DMS53 treated with DMSO at 0.1 percent for 48 hours (cell line): ENCODE data around the gene CD2.

ENCODE experiments used
- DNase-seq: peaks from one replicate; lab custom pipeline; 2025; ENCODE audit not compliant: unreplicated experiment; lab: John Stamatoyannopoulos, UW

CD2 gene

DNA sequence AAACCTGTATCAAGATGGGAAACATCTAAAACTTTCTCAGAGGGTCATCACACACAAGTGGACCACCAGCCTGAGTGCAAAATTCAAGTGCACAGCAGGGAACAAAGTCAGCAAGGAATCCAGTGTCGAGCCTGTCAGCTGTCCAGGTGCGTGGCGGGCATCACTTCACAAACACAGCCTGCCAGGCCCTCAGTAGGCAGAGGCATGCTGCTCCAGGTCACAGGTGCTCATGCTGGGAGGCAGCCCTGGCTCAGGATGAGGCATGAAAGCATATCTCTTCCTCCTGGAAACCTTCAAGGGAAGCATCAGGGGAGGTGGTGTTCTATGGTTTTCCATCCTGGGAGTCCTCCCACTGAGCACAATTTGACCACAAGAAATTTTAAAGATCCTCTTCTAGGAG, 6.3 kb downstream of the CD2 start:
- DNase-seq, result no peak

DNA sequence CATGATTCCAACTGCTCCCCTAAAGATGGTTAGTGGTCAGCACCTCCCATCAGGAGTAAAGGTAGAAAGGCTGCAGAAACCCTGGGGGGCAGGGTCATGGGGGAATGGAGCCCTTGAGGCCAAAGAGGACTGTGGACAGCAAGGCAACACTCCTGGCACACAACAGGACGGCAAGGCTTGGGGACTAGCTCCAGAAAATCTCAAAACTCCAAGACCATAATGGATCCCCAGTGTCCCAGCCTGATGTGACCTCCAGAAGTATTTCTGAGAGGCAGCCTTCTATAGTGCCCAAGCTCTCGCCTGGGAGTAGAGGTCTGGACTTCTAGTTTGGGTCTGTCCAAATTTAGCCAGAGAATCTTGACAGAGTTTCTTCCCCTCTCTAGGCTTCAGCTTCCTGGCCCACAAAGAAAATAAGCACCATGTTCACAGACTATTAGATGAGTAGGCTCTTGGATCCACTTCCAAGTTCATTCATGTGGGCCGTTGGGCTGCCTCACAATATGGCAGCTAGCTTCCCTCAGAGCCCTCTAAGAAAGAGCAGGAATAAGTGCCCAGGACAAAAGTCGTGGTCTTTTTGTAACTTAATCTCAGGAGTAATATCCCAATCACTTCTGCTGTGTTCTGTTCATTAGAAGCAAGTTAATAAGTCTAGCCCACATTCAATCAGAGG, 6.9 kb downstream of the CD2 start:
- DNase-seq, result no peak

- DNase-seq, result no peak
Observed at GRCh38 chr1:116762281-116762680, 8.1 kb downstream of the CD2 start.

GRCh38 chr1:116762781-116763115, 8.5 kb downstream of the CD2 start:
- DNase-seq, result no peak

DNA sequence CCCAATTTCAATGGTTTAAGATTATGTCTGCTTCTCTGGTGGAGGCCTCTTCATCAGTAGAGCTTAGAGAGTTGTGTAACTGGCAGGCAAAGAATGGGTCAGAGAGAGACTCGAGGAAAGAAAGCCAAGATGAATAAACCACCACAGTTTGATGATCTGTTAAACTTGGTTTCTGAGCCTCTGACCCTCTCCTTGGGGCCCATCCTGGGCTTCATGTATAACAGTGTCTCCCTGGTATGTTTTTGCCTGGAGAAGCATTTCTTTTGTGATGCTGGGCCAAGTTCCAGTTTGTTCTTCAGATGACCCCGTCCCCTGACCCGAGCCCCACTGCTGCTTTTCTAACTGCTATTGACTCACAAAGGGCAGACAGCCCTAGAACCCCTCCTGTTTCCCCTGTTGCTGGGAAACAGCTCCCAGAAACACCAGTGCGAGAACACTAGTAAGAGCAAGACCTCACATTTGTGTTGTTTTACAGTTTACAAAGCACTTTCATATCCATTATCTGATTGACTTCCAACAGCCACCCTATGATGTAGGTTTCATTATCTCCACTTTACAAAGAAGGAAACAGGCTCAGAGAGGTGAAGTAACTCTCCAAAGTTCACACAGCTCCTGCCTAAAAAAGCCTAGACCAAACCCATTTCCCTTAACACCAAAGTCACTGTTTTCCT, 9.0 kb downstream of the CD2 start:
- no peak for DNase-seq

- DNase-seq, result no peak
Observed at GRCh38 chr1:116763787-116764465, 9.7 kb downstream of the CD2 start.

DNA sequence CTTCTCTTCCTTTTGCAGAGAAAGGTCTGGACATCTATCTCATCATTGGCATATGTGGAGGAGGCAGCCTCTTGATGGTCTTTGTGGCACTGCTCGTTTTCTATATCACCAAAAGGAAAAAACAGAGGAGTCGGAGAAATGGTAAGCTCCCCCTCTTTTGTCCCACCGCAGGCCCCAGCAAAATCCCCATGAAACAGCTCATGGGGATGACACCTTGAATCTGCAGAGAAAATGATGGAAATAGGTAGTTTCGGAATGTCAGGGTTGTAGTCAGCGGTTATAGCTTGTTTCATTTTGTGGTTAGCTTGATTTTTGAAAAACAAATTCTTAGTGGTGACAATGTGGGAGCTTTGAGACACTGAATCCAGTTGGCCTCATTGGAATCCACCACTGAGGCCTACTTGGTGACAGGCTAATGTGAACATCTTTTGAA, 10.3 kb downstream of the CD2 start:
- no peak for DNase-seq

GRCh38 chr1:116764906-116765862, 11.0 kb downstream of the CD2 start:
- DNase-seq, result no peak

GRCh38 chr1:116765962-116766361, 11.7 kb downstream of the CD2 start:
- no peak for DNase-seq

DNA sequence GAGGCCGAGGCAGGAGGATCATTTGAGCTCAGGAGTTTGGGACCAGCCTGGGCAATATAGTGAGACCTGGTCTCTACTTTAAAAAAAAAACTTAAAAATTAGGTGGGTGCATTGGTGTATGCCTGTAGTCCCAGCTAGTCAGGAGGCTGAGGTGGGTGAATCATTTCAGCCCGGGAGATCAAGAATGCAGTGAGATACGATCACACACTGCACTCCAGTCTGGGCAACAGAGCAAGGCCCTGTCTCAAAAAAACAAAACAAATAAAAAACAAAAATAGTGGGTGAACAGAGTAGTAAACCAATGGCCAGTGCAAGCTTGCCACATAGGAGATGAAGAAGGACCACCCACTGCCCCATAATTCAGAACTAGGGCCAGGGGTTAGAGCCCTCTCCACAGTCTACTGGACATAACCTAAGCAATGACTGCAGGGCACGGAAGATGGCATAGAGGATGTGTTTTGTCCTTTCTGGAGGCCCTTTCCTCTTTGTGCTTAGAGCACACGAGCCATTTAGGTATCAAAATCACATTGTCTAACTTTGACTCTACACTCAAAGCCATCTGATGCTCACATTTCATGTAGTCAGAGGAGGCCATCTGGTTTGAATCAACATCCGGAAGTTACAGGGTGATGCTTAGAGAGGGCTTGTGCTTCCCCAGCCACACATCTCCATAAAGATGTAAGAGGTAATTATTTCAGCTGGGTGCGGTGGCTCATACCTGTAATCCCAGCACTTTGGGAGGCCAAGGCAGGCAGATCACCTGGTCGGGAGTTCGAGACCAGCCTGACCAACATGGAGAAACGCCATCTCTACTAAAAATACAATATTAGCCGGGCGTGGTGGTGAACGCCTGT, 12.6 kb downstream of the CD2 start:
- DNase-seq, result no peak

- no peak for DNase-seq
Observed at GRCh38 chr1:116767782-116768382, 13.7 kb downstream of the CD2 start.

- DNase-seq, result no peak
Observed at GRCh38 chr1:116768416-116769103, 14.3 kb downstream of the CD2 start.

DNA sequence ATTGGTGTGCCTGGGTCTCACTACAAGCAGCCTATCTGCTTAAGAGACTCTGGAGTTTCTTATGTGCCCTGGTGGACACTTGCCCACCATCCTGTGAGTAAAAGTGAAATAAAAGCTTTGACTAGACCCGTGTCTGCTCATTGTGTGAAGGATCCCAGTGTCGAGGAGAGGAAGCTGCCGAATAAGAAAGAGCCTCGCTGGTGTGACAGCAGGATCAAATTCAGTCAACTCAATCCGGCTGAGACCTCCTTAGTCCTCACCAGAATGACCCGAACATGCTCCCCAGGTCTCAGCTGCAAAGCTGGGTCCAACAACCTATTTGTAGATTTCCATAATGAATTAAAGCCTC, 14.8 kb downstream of the CD2 start:
- DNase-seq, result no peak

DNA sequence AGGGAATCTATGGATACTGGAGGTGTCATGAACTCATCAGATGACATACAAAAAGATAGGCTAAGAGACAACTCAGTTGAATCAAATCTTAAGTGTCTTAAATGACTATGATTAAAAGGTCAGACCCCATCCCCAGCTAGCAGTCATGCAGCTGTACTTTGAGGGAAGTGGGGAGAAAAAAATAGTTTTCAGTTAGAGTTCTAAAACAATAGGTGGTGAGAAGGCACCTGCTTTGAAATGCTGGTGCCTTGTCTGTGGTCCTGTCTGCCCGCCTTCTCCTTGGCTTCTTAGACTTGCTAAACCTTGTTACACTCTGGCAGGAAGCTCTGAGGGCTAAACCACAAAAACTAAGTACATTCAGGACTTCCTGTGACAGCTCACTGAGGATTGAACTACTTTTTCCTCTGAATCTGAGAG, 15.3 kb downstream of the CD2 start:
- no peak for DNase-seq

DNA sequence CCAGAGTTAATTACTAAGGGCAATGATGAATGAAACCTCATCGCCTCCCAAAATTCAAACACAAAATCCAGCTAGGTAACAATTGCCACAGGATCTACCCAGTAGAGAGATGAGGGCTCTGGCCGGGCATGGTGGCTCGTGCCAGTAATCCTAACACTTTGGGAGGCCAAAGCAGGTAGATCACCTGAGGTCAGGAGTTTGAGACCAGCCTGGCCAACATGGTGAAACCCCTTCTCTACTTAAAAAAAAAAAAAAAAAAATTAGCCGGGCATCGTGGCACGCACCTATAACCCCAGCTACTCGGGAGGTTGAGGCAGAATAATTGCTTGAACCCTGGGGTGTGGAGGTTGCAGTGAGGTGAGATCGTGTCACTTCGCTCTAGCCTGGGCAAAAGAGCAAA, 15.8 kb downstream of the CD2 start:
- no peak for DNase-seq

- no peak for DNase-seq
Observed at GRCh38 chr1:116770625-116771024, 16.4 kb downstream of the CD2 start.

DNA sequence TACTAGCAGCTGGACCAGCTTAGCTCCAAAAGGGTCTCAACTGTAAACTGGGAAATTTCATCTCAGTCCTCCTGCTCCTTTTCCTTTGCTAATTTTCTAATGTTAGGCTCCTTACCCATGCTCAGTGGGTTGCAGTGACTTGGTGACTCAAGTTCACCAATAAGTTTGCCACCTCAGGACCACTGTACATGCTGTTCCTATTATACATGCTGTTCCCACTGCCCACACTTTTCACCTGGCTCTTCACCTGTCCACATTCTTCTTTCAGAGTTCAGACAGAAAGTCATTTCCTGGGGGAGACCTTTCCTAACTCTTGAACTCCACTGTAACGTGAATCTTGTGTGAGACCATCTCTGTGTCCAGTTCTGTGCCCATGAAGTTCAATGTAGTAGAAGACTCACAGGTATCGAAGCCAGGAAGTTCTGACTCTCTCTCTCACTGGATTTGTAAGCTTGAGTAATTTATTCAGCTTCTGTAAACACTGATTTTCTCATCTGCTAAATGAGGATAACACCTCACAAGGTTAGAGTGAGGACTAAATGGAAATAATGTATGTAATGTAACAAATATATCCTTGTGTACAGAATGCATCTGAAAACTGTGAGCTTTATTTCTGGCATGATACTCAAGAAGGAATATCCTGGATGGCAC, 17.9 kb downstream of the CD2 start:
- no peak for DNase-seq

GRCh38 chr1:116772648-116773045, 18.4 kb downstream of the CD2 start:
- no peak for DNase-seq

DNA sequence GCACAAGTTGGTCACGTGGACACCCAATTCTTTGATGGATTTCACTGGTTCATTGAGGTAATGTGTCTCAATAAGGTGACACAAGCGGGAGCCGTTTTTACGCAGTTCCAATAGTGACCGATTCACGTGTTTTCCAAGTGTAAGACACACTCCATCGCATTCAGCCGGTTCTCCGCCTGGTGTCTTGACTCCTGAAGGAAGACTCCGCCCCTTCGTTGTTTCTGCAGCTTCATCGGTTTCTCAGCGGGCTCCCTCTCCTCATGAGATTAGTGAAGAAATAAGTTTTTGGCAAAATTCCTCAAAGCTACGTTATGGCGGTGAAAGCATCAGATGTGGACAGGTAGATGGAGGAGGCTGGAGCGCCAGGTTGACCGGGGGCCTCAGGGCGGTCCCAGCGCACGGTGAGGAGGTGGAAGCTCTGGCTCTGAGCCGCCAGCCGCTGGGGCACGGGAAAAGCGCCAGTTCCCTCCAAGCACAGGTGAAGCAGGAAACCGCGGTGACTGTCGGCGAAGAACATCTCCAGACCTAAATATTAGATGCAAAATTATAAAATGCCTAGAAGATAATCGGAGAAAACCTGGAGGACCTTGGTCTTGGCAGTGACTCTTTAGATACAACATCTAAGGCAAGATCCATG, 21.0 kb downstream of the CD2 start:
- DNase-seq, result no peak
